ENCODE results near the gene SOCS6.

SOCS6 gene

DNA sequence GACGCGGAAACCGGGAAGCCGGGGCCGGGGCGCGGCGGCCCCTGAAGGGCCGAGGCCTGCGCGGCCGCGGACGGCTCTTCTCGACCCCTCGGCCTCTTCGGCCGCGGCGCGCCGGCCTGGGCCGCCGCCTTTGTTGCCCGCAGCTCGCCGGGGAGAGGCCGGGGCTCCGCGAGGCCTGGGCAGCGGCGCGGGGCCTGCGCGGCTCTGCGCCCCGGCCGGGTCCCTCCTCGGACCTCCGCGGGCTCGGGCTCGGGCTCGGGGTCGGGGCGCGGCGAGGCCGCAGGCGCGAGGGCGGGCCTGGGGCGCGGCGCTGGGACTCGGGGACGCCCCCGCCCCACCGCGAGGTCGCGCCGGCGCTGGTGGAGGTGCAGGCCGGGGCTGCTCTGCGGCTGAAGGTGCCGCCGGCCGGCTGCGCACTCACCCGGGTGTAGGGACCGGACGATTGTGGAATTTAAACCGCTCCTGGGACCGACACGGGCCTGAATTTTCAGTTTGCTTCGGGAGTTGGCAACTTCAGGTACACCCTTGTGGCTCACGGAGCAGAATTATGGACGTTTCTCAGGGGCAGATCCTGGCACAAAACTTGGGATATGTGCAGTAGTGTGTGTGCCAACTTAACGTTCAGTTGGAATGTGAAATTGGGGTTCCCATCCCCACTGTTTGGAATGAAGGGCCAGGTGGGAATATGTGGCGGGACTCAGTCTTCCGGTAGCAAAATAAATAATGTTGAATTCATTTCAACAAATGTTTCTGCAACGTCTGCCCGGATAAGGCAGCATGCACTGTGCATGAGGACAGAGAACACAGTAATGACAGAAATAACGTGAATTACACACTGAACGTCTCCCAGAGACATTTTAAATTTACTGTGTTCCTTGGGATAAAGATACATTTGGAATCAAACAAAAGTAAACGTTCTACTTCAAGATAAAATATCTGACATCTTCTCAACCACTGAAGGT is 787 bp downstream of the SOCS6 start:
- DNase-seq, result peak in 1 of 2 experiments; percentile 33

DNA sequence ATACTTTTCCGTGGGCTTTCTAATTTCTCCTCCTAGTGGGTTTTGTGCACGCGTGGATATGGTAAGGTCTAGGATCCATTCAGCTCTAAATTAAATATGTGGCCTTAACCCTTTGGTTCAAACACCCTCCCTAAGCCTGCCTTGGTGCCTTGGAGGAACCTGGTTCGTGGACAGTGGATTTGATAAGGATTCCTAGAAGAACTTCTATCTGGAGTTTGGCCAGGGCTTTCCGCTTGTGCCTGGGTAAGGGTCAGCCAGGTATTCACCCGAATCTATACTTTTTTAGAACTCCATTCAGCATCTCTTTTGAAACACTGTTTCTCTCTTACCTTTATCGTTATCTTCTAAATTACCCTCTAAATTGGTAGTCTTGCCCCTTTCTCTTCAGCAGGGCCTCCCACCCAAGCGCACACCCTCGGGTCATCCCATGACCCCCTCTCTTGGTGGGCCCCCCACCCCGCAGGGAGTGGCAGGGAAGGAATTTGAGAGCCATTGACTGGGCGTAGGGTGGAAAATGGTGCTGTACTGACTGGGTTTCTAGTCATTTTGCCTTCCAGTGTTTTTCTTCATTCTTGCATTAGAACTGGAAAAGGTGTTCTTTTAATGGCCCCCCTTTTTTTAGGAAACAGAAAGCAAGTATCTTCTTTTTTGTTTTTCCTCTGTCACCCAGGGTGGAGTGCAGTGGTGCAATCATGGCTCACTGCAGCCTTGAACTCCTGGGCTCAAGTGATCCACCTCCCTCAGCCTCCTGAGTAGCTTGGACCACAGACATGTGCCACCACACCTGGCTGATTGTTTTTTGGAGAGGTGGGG is 1.8 kb downstream of the SOCS6 start:
- no peak for DNase-seq

- no peak for DNase-seq
Measured at GRCh38 chr18:70291295-70291574, 2.4 kb downstream of the SOCS6 start.

GRCh38 chr18:70292628-70293027 is 3.8 kb downstream of the SOCS6 start:
- DNase-seq, result no peak

- no peak for DNase-seq
Measured at GRCh38 chr18:70293166-70293565, 4.3 kb downstream of the SOCS6 start.

DNA sequence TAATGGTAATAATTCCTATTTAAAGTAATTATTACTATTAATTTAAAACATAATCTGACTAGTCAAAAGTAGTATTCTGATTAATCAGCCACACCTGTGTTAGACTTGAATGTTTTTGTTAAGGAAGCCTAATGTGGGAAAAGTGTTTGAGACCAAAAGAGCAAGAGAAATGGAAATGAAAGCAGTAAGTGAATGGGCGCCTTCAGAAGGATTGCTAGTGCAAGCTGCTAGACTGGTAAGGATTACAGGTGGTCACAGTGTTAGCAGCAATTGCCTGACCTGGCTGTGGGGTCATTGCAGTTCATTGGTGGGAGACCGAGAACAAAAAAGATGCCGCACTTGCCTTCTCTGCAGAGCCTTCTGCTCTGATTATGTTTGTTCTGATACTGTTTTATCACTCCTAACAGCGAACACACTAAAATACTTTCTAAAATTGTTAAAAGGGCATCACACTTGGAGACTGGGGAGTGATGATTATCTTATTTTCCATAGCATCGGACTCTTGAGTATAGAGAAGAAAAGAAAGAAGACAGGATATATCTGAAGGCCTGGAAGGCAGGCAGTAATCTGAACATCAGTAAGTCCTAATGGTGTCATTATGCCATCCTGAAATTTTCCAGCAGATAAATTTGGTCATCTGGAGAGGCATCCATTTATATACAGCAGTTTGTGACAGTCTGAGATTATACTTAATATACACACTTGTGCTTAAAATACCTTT is 5.8 kb downstream of the SOCS6 start:
- no peak for DNase-seq

DNA sequence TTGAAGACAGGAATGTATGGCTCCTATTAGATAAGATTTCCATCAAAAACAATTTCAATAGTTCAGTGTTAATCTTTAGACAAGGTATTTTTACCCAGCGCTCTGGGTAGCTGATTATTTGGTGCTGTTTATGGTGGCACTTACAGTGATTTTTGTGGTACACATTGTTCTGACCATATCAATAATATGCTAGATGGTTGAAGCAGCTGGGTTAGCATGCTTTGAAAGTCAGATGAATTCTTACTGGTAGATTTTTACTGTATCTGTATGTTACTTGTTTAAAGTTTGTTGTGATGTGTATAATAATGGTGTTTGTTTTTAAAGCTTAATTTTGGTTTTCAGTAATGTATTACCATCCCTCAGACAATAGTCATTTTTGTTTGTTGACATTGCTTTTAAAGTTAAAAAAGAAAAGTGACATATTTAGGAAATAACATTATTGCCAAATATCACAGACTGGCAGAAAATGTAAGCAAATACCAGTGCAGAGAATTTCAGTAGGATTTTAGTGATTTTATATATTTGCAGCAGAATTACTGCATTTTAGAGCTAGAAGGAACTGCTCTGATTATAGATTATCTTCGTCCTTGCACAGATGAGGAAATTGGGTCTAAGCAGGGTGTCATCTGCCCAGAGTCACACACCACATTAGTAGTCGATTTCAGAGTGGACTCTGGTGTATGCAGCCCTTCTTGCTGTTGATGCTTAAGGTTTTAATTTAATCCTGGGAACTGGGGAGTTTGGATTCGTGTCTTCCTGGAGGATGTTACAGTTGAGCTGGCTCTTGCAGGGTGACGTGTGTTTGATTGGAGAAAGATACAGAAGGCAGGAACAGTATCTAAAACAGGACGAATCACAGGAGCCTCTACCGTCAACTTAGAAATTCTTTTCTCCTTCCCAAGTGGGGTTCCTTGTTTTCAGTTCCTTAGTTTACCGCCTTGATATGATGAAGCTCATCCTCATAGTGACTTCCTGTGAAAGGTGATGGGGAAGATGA is 6.6 kb downstream of the SOCS6 start:
- DNase-seq, result no peak

GRCh38 chr18:70296289-70296688 is 7.4 kb downstream of the SOCS6 start:
- DNase-seq, result no peak

- no peak for DNase-seq
Measured at GRCh38 chr18:70296781-70297180, 7.9 kb downstream of the SOCS6 start.

DNA sequence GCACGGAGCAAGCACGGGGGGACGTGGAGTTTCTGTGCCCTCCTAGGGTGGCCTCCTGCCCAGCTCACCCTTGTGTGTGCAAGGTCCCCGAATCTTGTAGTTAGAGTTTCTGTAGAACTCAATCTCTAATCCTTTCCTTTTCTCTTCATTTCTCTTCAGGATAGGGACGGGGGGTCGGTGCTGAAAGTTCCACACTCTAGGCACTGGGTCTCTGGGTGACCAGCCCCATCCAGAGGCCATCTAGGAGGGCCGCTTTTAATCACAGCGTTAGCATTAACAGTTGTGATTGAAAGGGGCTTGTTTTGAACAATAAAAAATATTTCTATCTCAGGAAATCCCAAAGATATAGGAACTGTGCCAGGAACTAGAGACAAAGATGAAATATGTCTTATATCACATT is 10.5 kb downstream of the SOCS6 start:
- no peak for DNase-seq

DNA sequence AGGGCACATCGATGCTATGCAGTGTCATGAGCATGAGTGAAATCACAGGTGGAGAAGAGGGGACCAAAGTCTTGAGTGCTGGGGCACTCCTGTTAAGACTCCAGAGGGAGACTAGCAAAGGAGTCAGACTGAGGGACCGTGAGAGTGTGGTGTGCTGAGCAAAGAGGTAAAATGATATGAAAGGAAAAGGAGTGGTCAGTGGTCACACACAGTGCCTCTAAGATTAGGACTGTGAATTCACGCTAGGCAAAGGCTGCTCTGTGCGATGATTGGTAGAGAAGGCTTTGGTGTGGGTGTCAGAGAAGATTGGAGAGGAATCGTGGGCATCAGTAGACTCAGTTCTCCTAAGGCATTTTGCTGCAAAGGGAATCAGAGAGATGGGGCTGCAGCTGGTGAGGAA is 12.8 kb downstream of the SOCS6 start:
- DNase-seq, result no peak

GRCh38 chr18:70308555-70309294 is 19.9 kb downstream of the SOCS6 start:
- DNase-seq, result no peak

DNA sequence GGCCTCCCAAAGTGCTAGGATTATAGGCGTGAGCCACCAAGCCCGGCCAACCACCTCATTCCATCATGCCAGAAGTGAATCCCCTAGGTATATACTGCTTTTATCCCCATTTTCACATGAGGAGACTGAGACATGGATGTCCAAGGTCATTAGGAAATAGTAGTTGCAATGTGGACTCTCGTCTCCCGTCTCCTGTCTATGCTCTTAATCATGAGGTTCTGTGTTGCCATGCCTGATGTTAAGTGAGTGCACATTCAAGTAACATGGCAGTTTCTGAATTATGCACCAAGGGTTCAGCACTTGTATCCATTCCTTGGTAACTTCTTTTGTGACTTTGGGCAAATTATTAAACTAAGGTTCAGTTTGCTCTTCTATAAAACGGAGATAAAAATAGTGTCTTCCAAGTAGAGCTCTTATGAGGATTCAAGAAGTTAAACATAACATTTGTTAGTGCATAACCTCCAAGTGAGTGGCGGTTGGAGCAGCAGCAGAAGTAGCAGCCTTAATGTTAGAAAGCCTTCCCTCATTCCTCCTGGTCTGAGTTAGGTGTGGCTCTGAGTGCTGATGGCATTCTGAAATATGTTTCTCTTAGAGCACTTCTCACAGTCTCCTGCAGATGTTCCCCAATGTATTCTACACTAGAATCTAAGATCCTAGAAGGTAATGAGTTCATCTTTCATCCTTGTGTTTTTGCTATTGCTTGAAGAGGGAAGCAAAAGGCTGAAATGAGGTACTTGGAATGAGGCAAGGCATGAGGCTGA is 21.9 kb downstream of the SOCS6 start:
- no peak for DNase-seq

GRCh38 chr18:70311726-70312125 is 22.9 kb downstream of the SOCS6 start:
- DNase-seq, result no peak

DNA sequence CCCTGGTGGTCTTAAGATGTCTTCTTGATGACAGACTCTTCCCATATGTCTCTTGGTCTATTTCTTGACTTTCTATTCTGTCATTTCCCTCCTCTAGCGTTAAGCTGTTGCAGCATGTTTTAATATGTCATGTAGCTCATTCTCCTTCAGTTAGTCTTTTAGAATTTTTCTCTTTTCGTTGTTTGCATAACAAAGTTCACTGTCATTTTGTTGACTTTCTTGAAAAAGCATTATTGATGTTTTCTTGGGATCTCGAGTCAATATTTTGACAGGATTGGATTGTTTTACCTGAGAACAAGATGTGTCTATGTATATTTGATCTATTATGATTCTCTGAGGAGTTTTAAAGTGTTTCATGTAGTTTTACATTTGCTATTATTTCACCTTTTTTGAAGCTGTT is 24.8 kb downstream of the SOCS6 start:
- no peak for DNase-seq

DNA sequence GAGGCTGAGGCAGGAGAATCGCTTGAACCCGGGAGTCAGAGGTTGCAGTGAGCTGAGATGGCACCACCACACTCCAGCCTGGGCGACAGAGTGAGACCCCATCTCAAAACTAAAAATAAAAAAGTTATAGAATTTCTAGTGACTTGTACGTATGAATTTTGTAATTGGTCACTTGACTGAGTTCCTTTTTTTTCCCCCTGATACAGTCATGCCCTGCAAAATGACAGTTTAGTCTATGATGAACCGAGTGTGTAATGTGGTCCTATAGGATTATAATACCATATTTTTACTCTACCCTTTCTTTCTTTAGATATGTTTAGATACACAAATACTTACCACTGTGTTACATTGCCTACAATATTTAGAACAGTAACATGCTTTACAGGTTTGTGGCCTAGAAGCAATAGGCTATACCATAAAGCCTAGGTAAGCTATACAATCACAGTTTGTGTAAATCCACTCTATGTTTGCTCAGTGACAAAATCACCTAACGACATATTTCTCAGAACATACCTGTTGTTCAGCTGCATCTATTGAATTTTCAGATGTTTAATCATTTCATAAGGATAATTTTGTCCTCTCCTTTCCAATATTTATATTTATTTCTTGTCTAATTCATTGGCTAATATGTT is 25.4 kb downstream of the SOCS6 start:
- DNase-seq, result no peak

DNA sequence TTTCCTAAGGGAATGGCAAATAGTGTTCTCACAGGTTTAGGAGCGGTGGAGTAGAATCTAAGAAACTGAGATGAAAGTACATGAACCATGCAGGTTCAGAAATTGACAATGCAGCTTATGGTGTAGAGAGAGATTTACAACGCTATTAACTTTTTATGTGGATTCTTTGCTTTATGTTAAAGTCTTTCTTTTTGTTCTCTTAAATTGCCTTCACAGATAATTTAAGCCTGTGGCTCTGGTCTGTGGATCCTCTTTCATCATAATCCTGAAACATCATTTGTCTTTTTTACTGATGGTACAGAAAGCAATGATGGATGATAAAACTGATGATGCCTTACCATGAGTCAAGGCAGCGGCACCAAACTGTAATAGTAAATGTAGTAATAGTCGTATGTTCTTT is 30.3 kb downstream of the SOCS6 start:
- DNase-seq, result no peak

- DNase-seq, result no peak
Measured at GRCh38 chr18:70321616-70322015, 32.8 kb downstream of the SOCS6 start.

DNA sequence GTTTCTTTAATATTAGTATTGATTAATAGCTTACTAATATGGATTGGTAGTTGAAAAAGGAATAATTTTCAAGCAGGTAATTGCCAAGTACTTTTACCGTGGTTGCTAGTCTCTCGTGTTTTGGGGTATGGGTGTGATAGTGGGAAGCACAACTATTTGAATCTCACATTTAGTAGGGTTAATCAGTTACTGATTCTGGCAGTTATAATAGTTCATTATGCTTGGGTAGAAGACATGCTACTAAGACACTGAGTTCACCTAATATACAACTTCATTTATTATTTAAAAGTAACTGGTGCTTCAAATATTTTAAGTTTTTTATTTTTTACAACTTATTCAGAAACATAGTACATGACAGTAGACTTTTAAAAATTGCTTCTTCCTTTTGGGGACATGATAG is 33.5 kb downstream of the SOCS6 start:
- no peak for DNase-seq

DNA sequence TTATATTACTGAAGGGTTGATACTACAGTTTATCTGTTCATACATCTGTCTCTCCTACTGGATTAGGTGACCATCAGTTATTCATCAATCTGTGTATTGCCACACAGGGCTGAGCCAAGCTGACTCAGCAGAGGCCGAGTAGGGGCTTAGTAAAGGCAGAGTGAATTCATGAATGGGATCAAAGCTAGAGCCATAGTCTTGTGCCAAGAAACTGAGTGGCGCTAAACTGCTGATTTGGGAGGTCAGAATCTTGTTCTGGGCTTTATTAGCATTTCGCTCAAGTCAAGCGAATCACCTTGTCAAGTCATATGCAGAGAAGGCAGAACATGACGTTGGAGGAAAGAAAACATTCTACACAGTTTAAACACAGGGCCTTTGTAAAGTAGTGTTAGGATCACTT is 34.1 kb downstream of the SOCS6 start:
- no peak for DNase-seq
